ENCODE results near the gene RPN2. TPM values are rescaled to one million over a fixed set of nuclear protein-coding genes. Genes with fewer than 3 reads are reported as not detected.

The RPN2 gene
- total and polyA plus RNA-seq, 10 of the 15 experiments (the other 5 are each of a cell fraction or from before 2014, with no cell fraction given) = 148 to 365 (median 228) TPM

GRCh38 chr20:37226889-37227288 is 47.8 kb downstream of the RPN2 start (continued):
- no peak for TF ChIP-seq WRNIP1 (IDR thresholded peaks at IDR 0.05; ENCODE audit: borderline replicate concordance, low read depth, low read length)
- no peak for TF ChIP-seq TCF7 (IDR thresholded peaks at IDR 0.05; ENCODE audit: borderline replicate concordance)
- TF ChIP-seq ZBED1 (IDR thresholded peaks at IDR 0.05; ENCODE audit: borderline replicate concordance) = no peak
- no peak for TF ChIP-seq BACH1 (IDR thresholded peaks at IDR 0.05; ENCODE audit: borderline replicate concordance)

- Histone ChIP-seq H3K4me1 (ENCODE audit: control insufficient read depth, insufficient read depth, low read length) (no peaks in the 10 kb centered on the region), H3K27me3 (replicated peaks in 1 of 2; ENCODE audit: control insufficient read depth in 2 of 2, insufficient read depth in 2 of 2, low read length in 1 of 2) (no peaks in the 10 kb centered on the region), H3K9me3 (replicated peaks; ENCODE audit: control insufficient read depth, insufficient read depth, low read length) (no peaks in the 10 kb centered on the region), H4K20me1 (ENCODE audit: control insufficient read depth, insufficient read depth) (no peaks in the 10 kb centered on the region), H3K79me2 (ENCODE audit: control insufficient read depth, insufficient read depth, low read length) (no peaks in the 10 kb centered on the region), H3K9ac (ENCODE audit: control insufficient read depth, insufficient read depth, low read length) (no peak overlapping the region), H3K27ac (ENCODE audit: control insufficient read depth, insufficient read depth) (no peak overlapping the region), H3K4me3 (no peak overlapping the region), H3K4me2 (ENCODE audit: control insufficient read depth, insufficient read depth) (no peak overlapping the region), H3K36me3 (ENCODE audit: control insufficient read depth in 2 of 2, insufficient read depth in 2 of 2, low read length in 1 of 2) (peaks cover 49 to 53% of the 10 kb centered on the region in 2 experiments), H2AFZ (ENCODE audit: control insufficient read depth, low read depth, low read length) (no peak overlapping the region)
- SMC1A ChIA-PET (ENCODE audit: uncharacterized antibody, unreplicated experiment) = interaction anchor here (0.6 kb wide), 1 partner anchor 1760 kb away, joined by 3 read pairs; no protein-coding TSS in a partner anchor
- no peak for FAIRE-seq
- CTCF ChIA-PET = interaction anchor here (1.0 kb wide), 1 partner anchor 307 kb away, joined by 3 read pairs; no protein-coding TSS in a partner anchor
- POLR2A ChIA-PET = no interaction called here
- in situ Hi-C loops (cut with MboI) (no loop called here), intact Hi-C loops (cut with micrococcal nuclease; ENCODE audit: unreplicated experiment) (no loop called here)
- no peak for DNase-seq (ENCODE audit: low read depth, low spot score)
- ATAC-seq = no peak
- RAD21 ChIA-PET (ENCODE audit: unreplicated experiment) = no interaction called here
- 98% methylated on average over 6 of the region's 6 CpGs for WGBS (ENCODE audit: insufficient coverage, insufficient replicate concordance, low lambda C conversion rate, missing lambda C conversion rate)
- no TSS peak for BruUV-seq (replicated peaks)
- TF ChIP-seq HCFC1 (IDR thresholded peaks at IDR 0.05; ENCODE audit: low read length) (no peak), BRCA1 (IDR thresholded peaks at IDR 0.05; ENCODE audit: low read depth, low read length) (no peak), TCF3 (IDR thresholded peaks at IDR 0.05; ENCODE audit: borderline replicate concordance, insufficient read depth, low read depth, low read length) (no peak), BHLHE40 (IDR thresholded peaks at IDR 0.05; ENCODE audit: borderline replicate concordance in 1 of 2, low read depth in 2 of 2, low read length in 1 of 2) (no peak), REST (IDR thresholded peaks at IDR 0.05; ENCODE audit: low read depth, low read length) (no peak), SUZ12 (IDR thresholded peaks at IDR 0.05; ENCODE audit: unreplicated experiment) (no peak), HSF1 (IDR thresholded peaks at IDR 0.05; ENCODE audit: low read depth, low read length) (no peak), ZNF687 (IDR thresholded peaks at IDR 0.05) (no peak), HDGF (IDR thresholded peaks at IDR 0.05) (no peak), MYB (IDR thresholded peaks at IDR 0.05; ENCODE audit: borderline replicate concordance, low read depth, low read length) (no peak), POU2F2 (IDR thresholded peaks at IDR 0.05; ENCODE audit: borderline replicate concordance, low read depth, low read length) (no peak)
Observed at GRCh38 chr20:37228082-37228481, 49.0 kb downstream of the RPN2 start.
